ENCODE results near the gene MTFR1L. TPM values are rescaled to one million over a fixed set of nuclear protein-coding genes. Genes with fewer than 3 reads are reported as not detected.

MTFR1L gene
- 41.4 TPM for total RNA-seq (ENCODE audit: insufficient read depth, low replicate concordance)

GRCh38 chr1:25819491-25820246 is at the start of gene MTFR1L:
TSS of gene MTFR1L (plus strand) at chr1:25819954. CDS start at chr1:25823105, 3,151 bp downstream.
- peak; percentile 94 for DNase-seq (ENCODE audit: low spot score)

GRCh38 chr1:25770541-25771220 is 49.1 kb upstream of the MTFR1L start:
- no peak for DNase-seq (ENCODE audit: low spot score)

GRCh38 chr1:25771221-25772114 is 48.3 kb upstream of the MTFR1L start:
- DNase-seq (ENCODE audit: low spot score): peak; percentile 86

GRCh38 chr1:25772164-25772563 is 47.6 kb upstream of the MTFR1L start:
- DNase-seq (ENCODE audit: low spot score): no peak

- DNase-seq (ENCODE audit: low spot score): no peak
These were observed 47.0 kb upstream of the MTFR1L start for GRCh38 chr1:25772692-25773245.

GRCh38 chr1:25773441-25774125 is 46.2 kb upstream of the MTFR1L start:
- no peak for DNase-seq (ENCODE audit: low spot score)

- DNase-seq (ENCODE audit: low spot score): no peak
These were observed 45.4 kb upstream of the MTFR1L start for GRCh38 chr1:25774206-25774803.

- DNase-seq (ENCODE audit: low spot score): no peak
These were observed 44.6 kb upstream of the MTFR1L start for GRCh38 chr1:25774921-25775771.

- DNase-seq (ENCODE audit: low spot score): no peak
These were observed 40.4 kb upstream of the MTFR1L start for GRCh38 chr1:25779388-25779787.

- DNase-seq (ENCODE audit: low spot score): no peak
These were observed 39.9 kb upstream of the MTFR1L start for GRCh38 chr1:25779894-25780293.

- DNase-seq (ENCODE audit: low spot score): no peak
These were observed 39.2 kb upstream of the MTFR1L start for GRCh38 chr1:25780318-25781129.

GRCh38 chr1:25781130-25781433 is 38.7 kb upstream of the MTFR1L start:
- DNase-seq (ENCODE audit: low spot score): no peak

GRCh38 chr1:25782608-25783201 is 37.0 kb upstream of the MTFR1L start:
- DNase-seq (ENCODE audit: low spot score): no peak

GRCh38 chr1:25784575-25785051 is 35.1 kb upstream of the MTFR1L start:
- no peak for DNase-seq (ENCODE audit: low spot score)

GRCh38 chr1:25785333-25786067 is 34.3 kb upstream of the MTFR1L start:
- no peak for DNase-seq (ENCODE audit: low spot score)

- DNase-seq (ENCODE audit: low spot score): no peak
These were observed 32.6 kb upstream of the MTFR1L start for GRCh38 chr1:25786887-25787759.

GRCh38 chr1:25787760-25788166 is 32.0 kb upstream of the MTFR1L start:
- no peak for DNase-seq (ENCODE audit: low spot score)
